Erythroblast (primary cell): ENCODE measurements around the gene FA2H.
"Not testable (repeated sequence)": the region's sequence is repeated elsewhere in the genome, so short reads cannot be mapped to it uniquely, and the experiment has no call there.

ENCODE experiments used
- DNase-seq, 2 experiments: peaks; one replicate each; lab custom pipeline; 2025; lab: John Stamatoyannopoulos, UW
- GATA1 ChIP-seq: IDR thresholded peaks from 2 replicates; pipeline ENCODE4 v1.6.1; 2011; ENCODE audit warnings: low read depth, mild to moderate bottlenecking, control low read depth, low read length, moderate library complexity
- POLR2A ChIP-seq: IDR thresholded peaks from 2 replicates; pipeline ENCODE4 v1.6.1; 2011; ENCODE audit warnings: mild to moderate bottlenecking, low read length

FA2H gene

DNA sequence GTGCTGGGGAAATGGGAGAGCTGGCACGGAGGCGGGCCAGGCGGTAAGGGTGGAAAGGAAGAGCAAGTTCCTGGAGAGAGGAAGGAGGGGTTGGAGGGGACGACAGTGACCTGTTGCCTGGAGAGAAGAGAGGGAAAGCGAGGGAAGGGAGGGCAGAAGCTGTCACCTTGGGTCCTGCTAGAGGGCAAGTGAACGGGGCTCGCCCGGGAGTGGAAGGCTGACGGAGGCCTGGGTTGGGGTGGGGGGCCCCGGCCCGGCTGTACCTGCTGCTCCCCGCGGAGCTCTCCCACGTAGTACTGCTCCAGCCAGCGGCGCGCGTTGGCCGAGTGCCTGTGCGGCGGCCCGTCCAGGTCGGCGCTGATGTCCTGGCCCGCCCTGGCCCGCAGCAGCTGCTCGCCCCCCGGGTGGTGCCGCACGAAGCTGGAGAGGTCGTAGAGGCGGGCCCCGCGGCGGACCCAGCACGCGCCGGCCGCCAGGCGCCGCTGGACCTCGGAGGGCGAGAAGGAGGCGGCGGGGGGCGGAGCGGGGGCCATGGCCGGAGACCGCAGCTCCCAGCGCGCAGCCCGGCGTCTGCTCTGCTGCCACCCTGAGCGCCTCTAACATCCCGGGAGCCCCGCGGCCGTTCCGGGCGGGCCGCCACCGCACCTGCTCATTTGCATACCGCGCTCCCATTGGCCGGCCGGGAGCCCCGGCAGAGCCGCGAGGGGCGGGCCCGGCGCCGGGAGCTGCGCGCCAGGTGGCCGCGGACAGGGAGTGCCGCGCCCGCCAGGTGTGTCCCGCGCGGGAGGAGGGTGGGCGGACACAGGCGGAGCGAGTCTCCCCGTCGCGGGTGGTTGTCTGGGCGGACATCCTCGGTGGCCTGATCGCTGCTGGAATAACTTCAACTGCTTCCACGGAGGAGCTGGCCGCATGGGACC lies at the start of gene FA2H:
TSS of gene FA2H (minus strand) at position 598 of the 917 bp plus-strand sequence. CDS start at position 533, 65 bp downstream.
- TF ChIP-seq GATA1 (no peak), POLR2A (no peak)
- peak; percentile 71 to 73 for DNase-seq

DNA sequence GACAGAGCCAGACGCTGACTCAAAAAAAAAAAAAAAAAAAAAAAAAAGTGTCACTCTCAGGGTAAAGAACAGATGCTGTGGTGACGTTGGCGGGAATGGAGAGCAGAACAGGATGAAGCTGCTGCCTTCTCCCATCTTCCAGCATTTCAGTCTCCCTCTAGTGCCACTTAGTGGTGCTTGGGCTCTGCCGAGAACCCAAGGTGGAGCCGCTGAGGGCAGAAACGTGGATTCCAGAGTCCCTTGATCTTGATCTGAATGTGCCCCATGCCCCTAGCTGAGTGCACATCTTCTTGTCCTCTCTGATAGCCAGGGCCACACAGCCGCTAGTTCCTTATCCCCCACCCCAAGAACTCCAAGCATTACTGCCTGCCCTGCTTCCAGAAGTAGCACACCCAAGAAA lies 43.2 kb upstream of the FA2H start:
- DNase-seq = no peak
- no peak for TF ChIP-seq GATA1
- TF ChIP-seq POLR2A = no peak

GRCh38 chr16:74813109-74813641 lies 38.6 kb upstream of the FA2H start:
- peak; percentile 72 to 81 for DNase-seq
- TF ChIP-seq GATA1 = no peak

DNA sequence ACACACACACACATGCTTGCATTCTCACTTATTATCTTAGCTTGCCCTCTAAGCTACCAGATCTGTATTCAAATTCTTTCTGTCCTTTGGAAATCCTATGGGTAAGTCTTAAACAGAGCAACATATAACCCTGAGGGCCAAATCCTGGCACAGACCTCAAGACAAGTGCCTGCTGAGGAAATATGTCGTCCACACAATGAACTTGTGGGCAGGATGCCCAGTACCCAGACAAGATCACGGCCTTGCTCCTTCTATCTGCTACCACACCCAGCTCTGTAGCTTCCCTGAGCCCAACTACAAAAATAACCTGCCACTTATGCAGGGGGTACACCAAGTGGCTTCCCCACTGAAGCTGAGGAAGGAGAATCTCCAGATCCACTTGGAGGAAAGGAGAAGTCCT lies 37.3 kb upstream of the FA2H start:
- TF ChIP-seq GATA1 (no peak), POLR2A (no peak)
- DNase-seq = no peak

- DNase-seq = not testable (repeated sequence)
These were observed 36.6 kb upstream of the FA2H start for GRCh38 chr16:74811216-74811615.

- no peak for DNase-seq
- TF ChIP-seq GATA1 (no peak), POLR2A (no peak)
These were observed 32.5 kb upstream of the FA2H start for GRCh38 chr16:74807052-74807646.

- TF ChIP-seq GATA1 = no peak
- no peak for TF ChIP-seq POLR2A
- DNase-seq = no peak
These were observed 25.7 kb upstream of the FA2H start for GRCh38 chr16:74800216-74800871.

DNA sequence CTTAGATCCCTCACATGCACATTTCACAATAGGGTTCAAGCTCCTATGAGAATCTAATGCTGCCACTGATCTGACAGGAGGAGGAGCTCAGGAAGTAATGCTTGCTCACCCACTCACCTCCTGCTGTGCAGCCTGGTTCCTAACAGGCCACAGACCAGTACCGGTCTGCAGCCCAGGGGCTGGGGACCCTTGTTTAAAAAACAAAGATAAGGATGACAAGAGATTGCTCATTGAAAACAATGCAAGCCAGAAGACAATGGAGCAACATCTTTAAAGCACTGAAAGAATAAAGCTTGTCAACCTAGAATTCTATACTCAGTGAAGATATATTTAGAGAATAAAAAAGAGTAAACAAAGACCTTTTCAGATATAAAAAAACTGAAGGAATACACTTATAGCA lies 22.8 kb upstream of the FA2H start:
- DNase-seq = no peak
- TF ChIP-seq POLR2A = no peak

DNA sequence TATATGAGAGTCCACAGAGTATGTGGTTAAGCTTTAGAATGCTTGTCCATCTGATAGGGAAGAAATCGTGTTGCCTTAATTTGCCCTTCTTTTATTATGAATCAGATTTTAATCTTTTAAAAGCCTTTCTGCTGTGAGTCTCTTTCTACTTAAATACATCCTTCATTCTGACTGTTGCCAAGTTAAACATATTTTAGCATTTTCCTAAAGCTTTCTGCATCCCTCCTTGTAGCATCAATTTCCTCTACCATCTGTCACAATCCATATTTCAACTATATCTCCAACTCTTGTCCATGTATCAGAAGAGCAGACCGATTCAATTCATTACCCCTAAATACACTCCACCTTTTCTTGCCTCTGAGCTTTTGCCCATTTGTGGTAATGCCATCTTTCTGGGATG lies 20.5 kb upstream of the FA2H start:
- no peak for DNase-seq
- TF ChIP-seq GATA1 = no peak
- no peak for TF ChIP-seq POLR2A

- no peak for TF ChIP-seq GATA1
- no peak for TF ChIP-seq POLR2A
- DNase-seq = no peak
These were observed 20.0 kb upstream of the FA2H start for GRCh38 chr16:74794668-74795067.

DNA sequence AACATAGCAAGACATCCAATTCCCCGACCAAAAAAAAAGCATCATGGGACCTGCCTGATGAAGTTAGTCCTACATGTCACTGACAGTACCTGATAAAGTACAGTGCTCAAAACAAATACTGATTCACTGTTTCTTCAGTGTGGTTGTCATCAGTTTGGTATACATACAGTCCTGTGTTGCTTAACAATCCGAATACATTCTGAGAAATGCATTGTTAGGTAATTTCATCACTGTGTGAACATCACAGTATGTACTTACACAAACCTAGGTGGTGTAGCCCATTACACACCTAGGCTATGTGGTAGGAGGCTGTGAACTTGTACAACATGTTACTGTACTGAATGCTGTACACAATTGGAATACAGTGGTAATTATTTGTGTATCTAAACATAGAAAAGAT lies 19.0 kb upstream of the FA2H start:
- TF ChIP-seq POLR2A = no peak
- TF ChIP-seq GATA1 = no peak
- DNase-seq = no peak

DNA sequence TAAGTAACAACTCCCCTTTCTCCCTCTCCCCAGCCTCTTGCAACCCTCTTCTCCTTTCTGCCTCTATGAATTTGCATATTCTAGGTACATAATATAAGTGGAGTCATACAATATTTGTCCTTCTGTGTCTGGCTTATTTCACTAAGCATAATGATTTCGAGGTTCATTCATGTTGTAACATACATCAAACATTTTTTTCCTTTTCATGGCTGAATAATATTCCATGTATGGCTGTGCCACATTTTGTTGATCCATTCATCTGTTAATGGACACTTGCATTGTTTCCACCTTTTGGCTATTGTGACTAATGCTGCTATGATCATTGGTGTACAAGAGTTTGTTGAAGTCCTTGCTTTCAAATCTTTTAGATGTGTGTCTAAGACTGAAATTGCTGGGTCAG lies 17.6 kb upstream of the FA2H start:
- TF ChIP-seq POLR2A = no peak
- DNase-seq = no peak

GRCh38 chr16:74791749-74792148 lies 17.1 kb upstream of the FA2H start:
- not testable (repeated sequence) for DNase-seq

- TF ChIP-seq POLR2A = no peak
- TF ChIP-seq GATA1 = no peak
- DNase-seq = no peak
These were observed 13.5 kb upstream of the FA2H start for GRCh38 chr16:74788108-74788507.
